CD4-positive, alpha-beta T cell (primary cell): Measurements from ENCODE around the gene MYOF. TPM values are rescaled to one million over a fixed set of nuclear protein-coding genes. Genes with fewer than 3 reads are reported as not detected.

Experiments used
- ATAC-seq: fragments of 200-7000 bp; cut with Tn5 transposase; one replicate; pipeline ENCODE4 v1.10.0; 2022; ENCODE audit warnings: mild to moderate bottlenecking; ENCODE audit not compliant: poor library complexity
- CTCF ChIA-PET: fragments of 350-600 bp; sonication (Branson Sonifier 250); formaldehyde crosslinking; loops from one replicate; lab custom pipeline; 2021; ENCODE audit warnings: antibody characterized with exemption, inconsistent platforms; lab: Charles Lee
- POLR2A ChIA-PET: fragments of 350-600 bp; sonication (Branson Sonifier 250); formaldehyde crosslinking; loops from one replicate; lab custom pipeline; 2021; ENCODE audit warnings: antibody characterized with exemption, inconsistent platforms; lab: Charles Lee
- DNase-seq, 14 experiments: peaks; one replicate each; pipeline ENCODE4 v3.0.0-alpha.2; 2013 to 2020; ENCODE audit warnings: mixed read lengths in 2 of 14
- H3K27ac ChIP-seq, 2 donors: one replicate each; pipeline versions ENCODE4 v1.5.1 to v1.7.0; 2013; ENCODE audit warnings: low read length in 2 of 2, low read depth in 1 of 2, mild to moderate bottlenecking in 1 of 2
- H3K27me3 ChIP-seq, 2 experiments: 1 replicate in 1 of 2; 2 replicates in 1 of 2; pipeline versions ENCODE4 v1.6.1 to v1.7.0; 2013; ENCODE audit warnings: low read length in 2 of 2, control low read depth in 1 of 2, mild to moderate bottlenecking in 1 of 2, moderate library complexity in 1 of 2; ENCODE audit not compliant: insufficient read depth in 2 of 2, control insufficient read depth in 1 of 2
- H3K36me3 ChIP-seq: one replicate; pipeline ENCODE4 v1.6.1; 2013; ENCODE audit warnings: low read length, control low read depth; ENCODE audit not compliant: insufficient read depth
- H3K4me1 ChIP-seq: one replicate; pipeline ENCODE4 v1.6.1; 2013; ENCODE audit warnings: low read length, control low read depth; ENCODE audit not compliant: insufficient read depth
- H3K4me3 ChIP-seq: one replicate; pipeline ENCODE4 v1.5.1; 2013; ENCODE audit warnings: mild to moderate bottlenecking, low read length, moderate library complexity
- H3K9me3 ChIP-seq, 2 experiments: 1 replicate in 1 of 2; 2 replicates in 1 of 2; pipeline versions ENCODE4 v1.6.1 to v1.7.0; 2013; ENCODE audit warnings: low read length in 2 of 2, mild to moderate bottlenecking in 2 of 2, control low read depth in 1 of 2, moderate library complexity in 1 of 2; ENCODE audit not compliant: control insufficient read depth in 1 of 2, insufficient read depth in 1 of 2
- H3K27ac Mint-ChIP-seq: one replicate; pipeline ENCODE4 v1.8.0; 2020; ENCODE audit warnings: mixed read lengths
- H3K27me3 Mint-ChIP-seq: one replicate; pipeline ENCODE4 v1.8.0; 2021; ENCODE audit warnings: mixed read lengths
- H3K36me3 Mint-ChIP-seq: one replicate; pipeline ENCODE4 v1.8.0; 2021; ENCODE audit warnings: low read depth, mixed read lengths
- H3K4me1 Mint-ChIP-seq: one replicate; pipeline ENCODE4 v1.8.0; 2021; ENCODE audit warnings: low read depth, mixed read lengths
- H3K4me3 Mint-ChIP-seq: one replicate; pipeline ENCODE4 v1.8.0; 2020; ENCODE audit warnings: mild to moderate bottlenecking, mixed read lengths
- H3K9me3 Mint-ChIP-seq: one replicate; pipeline ENCODE4 v1.8.0; 2020; ENCODE audit warnings: mixed read lengths
- CTCF ChIP-seq: fragments of 200-600 bp; IDR thresholded peaks from one replicate; pipeline ENCODE4 v1.8.0; 2022; ENCODE audit warnings: antibody characterized with exemption, mild to moderate bottlenecking
- intact Hi-C, 2 experiments: fragments of 100-400 bp; cut with DNase I in 1 of 2; cut with micrococcal nuclease in 1 of 2; formaldehyde crosslinking; loops; one replicate each; pipeline versions ENCODE4 v1.15.1 to v1.9.0; 2023 to 2025; cut with DNase I, micrococcal nuclease
- total RNA-seq, 174 experiments: library from RNA in 2 of 174; stranded (reverse) in 2 of 174; gene quantifications; one replicate each; pipeline ENCODE4 v1.2.3 and lab custom pipeline; 2021 to 2026

The MYOF gene
- total RNA-seq, 2 experiments from 2014 or later: 0.14 to 0.27 TPM

GRCh38 chr10:93465806-93466675 is 16.1 kb downstream of the MYOF start:
- H3K36me3 Mint-ChIP-seq: no peaks in the 10 kb centered on the region

GRCh38 chr10:93464776-93465388 is 17.3 kb downstream of the MYOF start:
- ATAC-seq: no peak
- ChIA-PET POLR2A (no interaction called here), CTCF (no interaction called here)
- no peak for DNase-seq
- Mint-ChIP-seq H3K36me3 (no peaks in the 10 kb centered on the region), H3K4me1 (no peaks in the 10 kb centered on the region), H3K9me3 (no peaks in the 10 kb centered on the region), H3K27me3 (no peaks in the 10 kb centered on the region), H3K4me3 (no peak overlapping the region), H3K27ac (no peak overlapping the region)
- Histone ChIP-seq H3K27me3 (no peaks in the 10 kb centered on the region), H3K4me1 (no peaks in the 10 kb centered on the region), H3K27ac (no peak overlapping the region), H3K36me3 (no peaks in the 10 kb centered on the region), H3K9me3 (no peaks in the 10 kb centered on the region), H3K4me3 (no peak overlapping the region)
- intact Hi-C loops: no loop called here
- no peak for TF ChIP-seq CTCF

More at GRCh38 chr10:93465806-93466675, 16.1 kb downstream of the MYOF start:
- DNase-seq (no peak), ATAC-seq (no peak)
- no peaks in the 10 kb centered on the region for H3K27me3 ChIP-seq
- TF ChIP-seq CTCF: no peak
- CTCF ChIA-PET: no interaction called here
- POLR2A ChIA-PET: no interaction called here
- Mint-ChIP-seq H3K27me3 (no peaks in the 10 kb centered on the region), H3K4me1 (no peaks in the 10 kb centered on the region), H3K9me3 (no peaks in the 10 kb centered on the region), H3K27ac (no peak overlapping the region), H3K4me3 (no peak overlapping the region)
- no peak overlapping the region for H3K4me3 ChIP-seq
- intact Hi-C loops: no loop called here
- no peaks in the 10 kb centered on the region for H3K4me1 ChIP-seq
- H3K36me3 ChIP-seq: no peaks in the 10 kb centered on the region
- H3K9me3 ChIP-seq: no peaks in the 10 kb centered on the region
- no peak overlapping the region for H3K27ac ChIP-seq

GRCh38 chr10:93463723-93464476 is 18.2 kb downstream of the MYOF start:
- Mint-ChIP-seq H3K4me3 (no peak overlapping the region), H3K4me1 (no peaks in the 10 kb centered on the region), H3K27me3 (no peaks in the 10 kb centered on the region), H3K36me3 (no peaks in the 10 kb centered on the region), H3K9me3 (no peaks in the 10 kb centered on the region), H3K27ac (no peak overlapping the region)
- H3K9me3 ChIP-seq: no peaks in the 10 kb centered on the region
- DNase-seq: no peak
- H3K4me1 ChIP-seq: no peaks in the 10 kb centered on the region
- no peak overlapping the region for H3K27ac ChIP-seq
- H3K4me3 ChIP-seq: no peak overlapping the region
- ATAC-seq: no peak
- POLR2A ChIA-PET: no interaction called here
- no peak for TF ChIP-seq CTCF
- CTCF ChIA-PET: interaction anchor here (0.7 kb wide), 1 partner anchor 207 kb away, joined by 3 read pairs; no protein-coding TSS in a partner anchor
- no peaks in the 10 kb centered on the region for H3K27me3 ChIP-seq
- intact Hi-C loops: no loop called here
- no peaks in the 10 kb centered on the region for H3K36me3 ChIP-seq
